Adrenal gland (tissue), 5 donors: ENCODE results near the gene ATXN10.

ENCODE experiments used
- POLR2A ChIP-seq, 2 donors: fragments of 450-650 bp; IDR thresholded peaks; one replicate each; pipeline ENCODE4 v1.6.1; 2017; ENCODE audit warnings: antibody characterized with exemption in 2 of 2, mild to moderate bottlenecking in 2 of 2, moderate library complexity in 1 of 2
- TF ChIP-seq, protein P1 (sequence below), 6 experiments: fragments of 450-650 bp in 4 of 6; fragments of 200-600 bp in 2 of 6; sonication (generic) in 1 of 6; IDR thresholded peaks; 1 replicate in 5 of 6; 2 replicates in 1 of 6; pipeline versions ENCODE4 v1.5.1 to v1.8.0; 2016 to 2021; ENCODE audit warnings: antibody characterized with exemption in 6 of 6, mild to moderate bottlenecking in 2 of 6, moderate library complexity in 1 of 6
- donor health status: DM: no; HTN: no; CAD: no.

DNA sequence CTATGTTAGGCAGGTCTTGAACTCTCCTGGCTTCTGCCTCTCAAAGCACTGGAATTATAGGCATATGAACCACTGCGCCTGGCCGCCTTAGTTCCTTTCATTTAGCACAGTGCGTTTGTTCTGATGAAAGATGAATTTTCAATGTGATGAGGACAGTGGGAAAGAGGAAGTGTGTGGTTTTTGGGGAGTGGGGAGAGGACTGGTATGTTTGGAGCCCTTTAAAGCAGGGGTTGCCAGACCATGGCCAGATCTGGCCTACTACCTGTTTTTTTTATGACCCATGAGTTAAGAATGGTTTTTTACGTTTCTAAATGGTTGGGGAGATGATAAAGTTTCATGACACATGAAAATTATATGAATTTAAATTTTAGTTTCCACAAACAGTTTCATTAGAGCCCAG lies 12.5 kb downstream of the ATXN10 start:
- TF ChIP-seq, protein P1, sequence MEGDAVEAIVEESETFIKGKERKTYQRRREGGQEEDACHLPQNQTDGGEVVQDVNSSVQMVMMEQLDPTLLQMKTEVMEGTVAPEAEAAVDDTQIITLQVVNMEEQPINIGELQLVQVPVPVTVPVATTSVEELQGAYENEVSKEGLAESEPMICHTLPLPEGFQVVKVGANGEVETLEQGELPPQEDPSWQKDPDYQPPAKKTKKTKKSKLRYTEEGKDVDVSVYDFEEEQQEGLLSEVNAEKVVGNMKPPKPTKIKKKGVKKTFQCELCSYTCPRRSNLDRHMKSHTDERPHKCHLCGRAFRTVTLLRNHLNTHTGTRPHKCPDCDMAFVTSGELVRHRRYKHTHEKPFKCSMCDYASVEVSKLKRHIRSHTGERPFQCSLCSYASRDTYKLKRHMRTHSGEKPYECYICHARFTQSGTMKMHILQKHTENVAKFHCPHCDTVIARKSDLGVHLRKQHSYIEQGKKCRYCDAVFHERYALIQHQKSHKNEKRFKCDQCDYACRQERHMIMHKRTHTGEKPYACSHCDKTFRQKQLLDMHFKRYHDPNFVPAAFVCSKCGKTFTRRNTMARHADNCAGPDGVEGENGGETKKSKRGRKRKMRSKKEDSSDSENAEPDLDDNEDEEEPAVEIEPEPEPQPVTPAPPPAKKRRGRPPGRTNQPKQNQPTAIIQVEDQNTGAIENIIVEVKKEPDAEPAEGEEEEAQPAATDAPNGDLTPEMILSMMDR (IDR thresholded peaks at IDR 0.05), result no peak
- no peak for TF ChIP-seq POLR2A (IDR thresholded peaks at IDR 0.05)
